ENCODE measurements around the gene GSTM2. TPM values are rescaled to one million over a fixed set of nuclear protein-coding genes. Genes with fewer than 3 reads are reported as not detected.

Gene GSTM2
- total and polyA plus RNA-seq, 2 donors (not counting 1 experiment from before 2014, with no cell fraction given), result 42.9 to 94.4 TPM

DNA sequence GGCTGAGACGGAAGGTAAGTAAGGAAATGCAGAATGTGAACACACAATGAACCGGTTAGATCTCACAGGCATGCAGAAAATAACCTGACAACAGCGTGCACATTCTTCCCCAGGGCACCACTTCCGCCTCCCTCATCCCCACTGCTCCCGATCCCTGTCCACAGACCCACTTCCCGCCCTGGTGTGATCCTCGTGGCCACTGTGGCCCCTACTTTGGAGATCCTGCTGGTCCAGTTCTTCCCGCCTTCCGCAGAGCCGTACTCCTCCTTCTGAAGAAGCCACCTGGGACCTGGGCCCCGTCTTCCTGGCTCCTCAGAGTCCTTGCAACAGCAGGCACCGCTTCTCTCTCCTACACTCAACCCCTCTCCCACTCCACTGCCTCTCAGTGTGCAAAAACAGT lies 13.3 kb upstream of the GSTM2 start:
- intact Hi-C loops (cut with micrococcal nuclease), result loop anchor here (10.0 kb wide), 1 partner anchor 170 kb away; the partner anchor contains the start of gene ATXN7L2
- H3K27me3 ChIP-seq (replicated peaks in 1 of 4; ENCODE audit: control extremely low read depth in 1 of 4, control insufficient read depth in 3 of 4, insufficient read depth in 4 of 4, low read length in 3 of 4), result peaks cover 0 to 9% (median 3%) of the 10 kb centered on the region in 4 experiments
- Mint-ChIP-seq H3K4me3 (peak overlapping the region; percentile 24), H3K9me3 (ENCODE audit: insufficient read depth) (no peaks in the 10 kb centered on the region), H3K4me1 (peaks cover 23% of the 10 kb centered on the region), H3K27me3 (peaks cover 29% of the 10 kb centered on the region), H3K27ac (peak overlapping the region; percentile 32)
- peaks cover 0 to 9% of the 10 kb centered on the region in 2 experiments for H3K36me3 ChIP-seq (replicated peaks in 1 of 2; ENCODE audit: control extremely low read depth in 1 of 2, control insufficient read depth in 1 of 2, extremely low read depth in 1 of 2, insufficient read depth in 2 of 2, low read length in 1 of 2)
- no peak overlapping the region for H2AFZ ChIP-seq (ENCODE audit: insufficient read depth, low read depth, low read length, poor library complexity, severe bottlenecking)
- TF ChIP-seq, protein P1, sequence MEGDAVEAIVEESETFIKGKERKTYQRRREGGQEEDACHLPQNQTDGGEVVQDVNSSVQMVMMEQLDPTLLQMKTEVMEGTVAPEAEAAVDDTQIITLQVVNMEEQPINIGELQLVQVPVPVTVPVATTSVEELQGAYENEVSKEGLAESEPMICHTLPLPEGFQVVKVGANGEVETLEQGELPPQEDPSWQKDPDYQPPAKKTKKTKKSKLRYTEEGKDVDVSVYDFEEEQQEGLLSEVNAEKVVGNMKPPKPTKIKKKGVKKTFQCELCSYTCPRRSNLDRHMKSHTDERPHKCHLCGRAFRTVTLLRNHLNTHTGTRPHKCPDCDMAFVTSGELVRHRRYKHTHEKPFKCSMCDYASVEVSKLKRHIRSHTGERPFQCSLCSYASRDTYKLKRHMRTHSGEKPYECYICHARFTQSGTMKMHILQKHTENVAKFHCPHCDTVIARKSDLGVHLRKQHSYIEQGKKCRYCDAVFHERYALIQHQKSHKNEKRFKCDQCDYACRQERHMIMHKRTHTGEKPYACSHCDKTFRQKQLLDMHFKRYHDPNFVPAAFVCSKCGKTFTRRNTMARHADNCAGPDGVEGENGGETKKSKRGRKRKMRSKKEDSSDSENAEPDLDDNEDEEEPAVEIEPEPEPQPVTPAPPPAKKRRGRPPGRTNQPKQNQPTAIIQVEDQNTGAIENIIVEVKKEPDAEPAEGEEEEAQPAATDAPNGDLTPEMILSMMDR (IDR thresholded peaks at IDR 0.05), result no peak
- TF ChIP-seq EZH2 (IDR thresholded peaks at IDR 0.05; ENCODE audit: borderline replicate concordance, insufficient read depth, low read depth, low read length, poor library complexity, severe bottlenecking), result no peak
- no peak overlapping the region for H3K27ac ChIP-seq (ENCODE audit: low read length in 2 of 2)
- no peaks in the 10 kb centered on the region for H3K9me3 ChIP-seq (ENCODE audit: control extremely low read depth in 1 of 3, control insufficient read depth in 2 of 3, insufficient read depth in 1 of 3, low read length in 2 of 3)
- peaks cover 11 to 17% of the 10 kb centered on the region in 2 donors for H3K4me1 ChIP-seq (ENCODE audit: control insufficient read depth in 2 of 2, insufficient read depth in 2 of 2, low read length in 2 of 2)
- no peaks in the 10 kb centered on the region for H3K79me2 ChIP-seq (ENCODE audit: control insufficient read depth, insufficient read depth, low read length)
- H3K4me3 ChIP-seq (ENCODE audit: control extremely low read depth in 1 of 5, extremely low read depth in 1 of 5, insufficient read depth in 1 of 5, low read depth in 2 of 5, low read length in 4 of 5), result no peak overlapping the region
- DNase-seq (no peak), ATAC-seq (ENCODE audit: low read depth) (no peak)
- no peak overlapping the region for H3K4me2 ChIP-seq (replicated peaks; ENCODE audit: low read depth, low read length, poor library complexity, severe bottlenecking)
- ChIA-PET POLR2A (no interaction called here), CTCF (interaction anchor here (1.2 to 5.8 kb wide), 5 partner anchors 13 to 330 kb away, joined by 9 to 42 read pairs (median 10); partner anchors contain the start of gene AHCYL1)
- no peaks in the 10 kb centered on the region for H4K20me1 ChIP-seq (ENCODE audit: control insufficient read depth, insufficient read depth, low read length, poor library complexity, severe bottlenecking)
- WGBS (ENCODE audit: insufficient coverage), result 91% methylated on average over 11 of the region's 12 CpGs
- H3K9ac ChIP-seq (ENCODE audit: low read length), result no peak overlapping the region
